ENCODE results near the gene HMGXB3.

GRCh38 chr5:150054569-150054968 is 54.0 kb downstream of the HMGXB3 start:
- TF ChIP-seq, protein P1, sequence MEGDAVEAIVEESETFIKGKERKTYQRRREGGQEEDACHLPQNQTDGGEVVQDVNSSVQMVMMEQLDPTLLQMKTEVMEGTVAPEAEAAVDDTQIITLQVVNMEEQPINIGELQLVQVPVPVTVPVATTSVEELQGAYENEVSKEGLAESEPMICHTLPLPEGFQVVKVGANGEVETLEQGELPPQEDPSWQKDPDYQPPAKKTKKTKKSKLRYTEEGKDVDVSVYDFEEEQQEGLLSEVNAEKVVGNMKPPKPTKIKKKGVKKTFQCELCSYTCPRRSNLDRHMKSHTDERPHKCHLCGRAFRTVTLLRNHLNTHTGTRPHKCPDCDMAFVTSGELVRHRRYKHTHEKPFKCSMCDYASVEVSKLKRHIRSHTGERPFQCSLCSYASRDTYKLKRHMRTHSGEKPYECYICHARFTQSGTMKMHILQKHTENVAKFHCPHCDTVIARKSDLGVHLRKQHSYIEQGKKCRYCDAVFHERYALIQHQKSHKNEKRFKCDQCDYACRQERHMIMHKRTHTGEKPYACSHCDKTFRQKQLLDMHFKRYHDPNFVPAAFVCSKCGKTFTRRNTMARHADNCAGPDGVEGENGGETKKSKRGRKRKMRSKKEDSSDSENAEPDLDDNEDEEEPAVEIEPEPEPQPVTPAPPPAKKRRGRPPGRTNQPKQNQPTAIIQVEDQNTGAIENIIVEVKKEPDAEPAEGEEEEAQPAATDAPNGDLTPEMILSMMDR (conservative IDR thresholded peaks at IDR 0.05 in 1 of 2, IDR thresholded peaks at IDR 0.05 in 1 of 2; ENCODE audit: extremely low read depth in 1 of 2, insufficient read depth in 1 of 2, low read depth in 1 of 2, low read length in 2 of 2): no peak
- TF ChIP-seq EZH2 (IDR thresholded peaks at IDR 0.05; ENCODE audit: borderline replicate concordance, low read length): no peak

Measured in mammary epithelial cell (primary cell).